Right renal cortex interstitium (tissue), 3 donors: ENCODE data around the gene ISG15. TPM values are rescaled to one million over a fixed set of nuclear protein-coding genes. Genes with fewer than 3 reads are reported as not detected.

ENCODE experiments used
- DNase-seq, 3 donors: peaks; one replicate each; pipeline ENCODE4 v3.0.0-alpha.2; 2013; ENCODE audit warnings: low read depth in 3 of 3, low spot score in 2 of 3
- polyA plus RNA-seq, 3 donors: library from polyadenylated mRNA; unstranded; fragments of 120-200 nt; gene quantifications; one replicate each; pipeline ENCODE4 v1.2.1, GENCODE V29; 2013; ENCODE audit not compliant: insufficient read length in 3 of 3

Gene ISG15
- 10 to 100 TPM in 2 of 3 donors, 1 to 10 TPM in 1; 9.4 to 15.0 (median 10.7) TPM for polyA plus RNA-seq

DNA sequence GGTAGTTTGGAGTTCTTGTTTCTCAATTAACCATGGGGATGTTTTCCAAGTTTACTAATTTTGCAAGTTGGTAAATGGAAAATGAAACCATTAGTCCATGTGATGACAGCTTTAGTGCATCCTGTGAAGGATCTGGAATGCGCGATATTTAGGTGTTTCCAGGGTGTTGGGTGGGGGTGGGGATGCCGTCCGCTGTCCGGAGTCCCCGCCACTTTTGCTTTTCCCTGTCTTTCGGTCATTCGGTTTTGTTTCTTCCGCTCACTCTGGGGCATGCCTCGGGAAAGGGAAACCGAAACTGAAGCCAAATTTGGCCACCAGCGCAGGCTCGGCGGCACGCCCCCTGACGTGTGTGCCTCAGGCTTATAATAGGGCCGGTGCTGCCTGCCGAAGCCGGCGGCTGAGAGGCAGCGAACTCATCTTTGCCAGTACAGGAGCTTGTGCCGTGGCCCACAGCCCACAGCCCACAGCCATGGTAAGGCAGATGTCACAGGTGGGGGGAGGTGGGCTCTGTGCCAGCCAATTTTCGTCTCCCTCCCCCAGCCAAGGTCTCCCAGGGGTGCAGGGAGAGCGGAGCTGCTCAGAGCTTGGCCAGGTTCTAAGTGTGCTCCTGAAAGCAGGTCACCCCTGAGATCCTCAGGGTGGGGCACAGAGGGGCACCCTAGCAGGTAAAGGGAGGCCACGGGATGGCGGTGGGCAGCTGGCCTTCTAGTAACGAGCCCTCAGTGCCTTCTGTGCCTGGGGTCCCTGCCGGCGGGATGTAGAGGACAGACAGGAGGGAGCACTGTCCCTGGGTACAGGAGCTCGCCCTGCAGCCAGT, at the start of gene ISG15:
Gene ISG15 (plus strand): TSS at position 393 of the 817 bp plus-strand sequence. CDS start 77 bp downstream, at position 470.
- DNase-seq: no peak

DNA sequence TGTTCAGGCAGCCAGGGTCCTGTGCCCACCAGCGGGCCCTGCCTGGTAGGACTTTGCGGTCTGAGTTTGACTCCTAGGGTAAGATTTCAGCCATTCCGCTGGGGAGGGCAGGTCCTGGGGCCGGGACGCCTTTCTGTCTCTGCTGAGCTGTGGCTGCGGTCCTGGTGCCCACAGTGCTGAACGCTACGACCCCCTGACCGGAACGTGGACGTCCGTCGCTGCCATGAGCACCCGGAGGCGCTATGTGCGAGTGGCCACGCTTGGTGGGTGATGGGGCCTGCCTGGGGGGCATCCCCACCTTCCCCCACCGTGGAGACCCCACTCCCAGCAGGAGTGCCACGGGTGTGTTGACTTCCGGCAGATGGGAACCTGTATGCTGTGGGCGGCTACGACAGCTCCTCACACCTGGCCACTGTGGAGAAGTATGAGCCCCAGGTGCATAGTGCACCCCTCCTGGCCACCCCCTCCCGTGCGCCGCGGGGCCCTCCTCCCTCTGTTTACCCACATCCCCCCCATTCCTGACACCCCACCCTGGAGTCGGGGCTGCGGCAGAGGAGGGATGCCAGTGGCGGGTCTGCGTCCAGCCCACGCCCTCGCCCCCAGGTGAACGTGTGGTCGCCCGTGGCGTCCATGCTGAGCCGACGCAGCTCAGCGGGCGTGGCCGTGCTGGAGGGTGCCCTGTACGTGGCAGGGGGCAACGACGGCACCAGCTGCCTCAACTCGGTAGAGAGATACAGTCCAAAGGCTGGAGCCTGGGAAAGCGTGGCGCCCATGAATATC, 49.4 kb upstream of the ISG15 start:
- DNase-seq: no peak

DNA sequence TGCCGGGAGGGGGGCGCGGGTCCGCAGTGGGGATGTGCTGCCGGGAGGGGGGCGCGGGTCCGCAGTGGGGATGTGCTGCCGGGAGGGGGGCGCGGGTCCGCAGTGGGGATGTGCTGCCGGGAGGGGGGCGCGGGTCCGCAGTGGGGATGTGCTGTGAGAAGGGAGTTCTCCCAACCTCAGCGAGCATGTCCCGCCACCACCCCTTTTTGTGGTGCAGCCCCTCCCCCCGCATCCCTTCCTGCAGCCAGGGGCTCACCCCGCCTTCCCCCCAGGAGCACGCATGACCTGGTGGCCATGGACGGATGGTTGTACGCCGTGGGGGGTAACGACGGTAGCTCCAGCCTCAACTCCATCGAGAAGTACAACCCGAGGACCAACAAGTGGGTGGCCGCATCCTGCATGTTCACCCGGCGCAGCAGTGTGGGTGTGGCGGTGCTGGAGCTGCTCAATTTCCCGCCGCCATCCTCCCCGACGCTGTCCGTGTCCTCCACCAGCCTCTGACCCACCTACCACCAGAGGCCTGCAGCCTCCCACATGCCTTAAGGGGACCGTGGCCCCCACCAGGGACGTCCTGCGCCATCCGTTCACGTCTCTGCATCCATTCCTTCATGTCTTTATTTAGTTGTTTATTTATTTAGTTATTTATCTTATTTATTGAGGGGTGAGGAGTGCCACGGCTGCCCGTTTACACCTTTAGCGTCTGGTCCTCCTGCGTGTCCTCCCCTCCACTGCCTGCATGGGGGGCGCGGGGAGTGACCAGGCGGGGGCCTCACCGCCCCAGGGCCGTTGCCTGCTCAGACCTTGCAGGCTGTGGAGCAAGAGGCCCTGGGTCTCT, 48.4 kb upstream of the ISG15 start:
- DNase-seq: no peak

DNA sequence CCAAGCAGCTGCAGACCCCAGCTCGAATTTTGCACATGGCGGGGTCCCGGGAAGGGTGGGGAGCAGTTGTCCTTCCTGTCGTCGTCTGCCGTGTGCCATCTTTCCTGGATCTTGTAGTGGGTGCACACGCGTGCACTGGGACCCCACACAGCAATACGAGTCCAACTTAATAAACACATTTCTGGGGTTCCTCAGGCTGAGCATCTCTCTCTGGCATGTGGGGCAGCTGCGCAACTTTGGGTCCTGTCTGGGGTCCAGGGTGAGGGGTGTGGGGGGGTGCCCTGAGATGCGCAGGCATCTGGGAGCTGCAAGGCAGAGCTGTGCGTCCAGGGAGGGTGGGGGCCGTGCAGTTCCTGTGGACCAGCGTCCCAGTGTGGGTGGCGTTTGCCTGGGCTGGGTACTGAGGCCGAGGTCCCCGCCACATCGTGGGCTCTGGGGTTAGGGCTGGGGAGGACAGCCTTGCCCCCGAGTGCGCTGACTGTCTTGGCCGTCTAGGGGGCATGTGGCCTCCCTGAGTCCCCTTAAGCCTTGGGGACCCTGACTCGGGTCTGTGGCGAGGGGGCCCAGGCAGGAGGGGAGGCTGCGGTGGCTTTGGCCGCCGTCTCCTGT, 47.7 kb upstream of the ISG15 start:
- no peak for DNase-seq

DNA sequence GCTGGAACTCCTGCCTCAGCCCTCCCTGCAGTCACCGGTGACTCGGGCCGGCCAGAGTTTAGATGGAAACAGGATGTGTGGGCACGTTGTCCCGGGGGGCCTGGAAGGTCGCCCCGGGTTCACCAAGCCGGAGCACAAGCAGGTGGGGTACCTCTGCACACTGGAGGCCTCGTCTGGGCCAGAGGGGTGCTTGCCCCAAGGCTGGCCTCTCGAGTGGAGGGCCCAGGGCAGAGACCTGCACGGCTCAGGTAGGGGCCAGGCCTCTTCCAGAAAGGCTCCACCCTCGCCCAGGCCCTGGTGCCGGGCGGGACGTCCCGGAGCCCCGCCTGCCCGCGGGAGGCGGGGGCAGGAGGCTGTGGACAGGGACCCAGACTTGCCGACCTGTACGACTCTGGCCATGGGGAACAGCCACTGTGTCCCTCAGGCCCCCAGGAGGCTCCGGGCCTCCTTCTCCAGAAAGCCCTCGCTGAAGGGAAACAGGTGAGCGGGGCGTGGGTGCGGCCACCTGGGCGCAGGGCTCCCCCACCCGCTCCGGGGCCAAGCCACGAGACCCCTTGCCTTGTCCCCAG, 47.1 kb upstream of the ISG15 start, which contains the start of gene PLEKHN1:
Gene PLEKHN1 (plus strand): TSS at position 348 of the 569 bp plus-strand sequence. CDS start 50 bp downstream, at position 398.
- no peak for DNase-seq

DNA sequence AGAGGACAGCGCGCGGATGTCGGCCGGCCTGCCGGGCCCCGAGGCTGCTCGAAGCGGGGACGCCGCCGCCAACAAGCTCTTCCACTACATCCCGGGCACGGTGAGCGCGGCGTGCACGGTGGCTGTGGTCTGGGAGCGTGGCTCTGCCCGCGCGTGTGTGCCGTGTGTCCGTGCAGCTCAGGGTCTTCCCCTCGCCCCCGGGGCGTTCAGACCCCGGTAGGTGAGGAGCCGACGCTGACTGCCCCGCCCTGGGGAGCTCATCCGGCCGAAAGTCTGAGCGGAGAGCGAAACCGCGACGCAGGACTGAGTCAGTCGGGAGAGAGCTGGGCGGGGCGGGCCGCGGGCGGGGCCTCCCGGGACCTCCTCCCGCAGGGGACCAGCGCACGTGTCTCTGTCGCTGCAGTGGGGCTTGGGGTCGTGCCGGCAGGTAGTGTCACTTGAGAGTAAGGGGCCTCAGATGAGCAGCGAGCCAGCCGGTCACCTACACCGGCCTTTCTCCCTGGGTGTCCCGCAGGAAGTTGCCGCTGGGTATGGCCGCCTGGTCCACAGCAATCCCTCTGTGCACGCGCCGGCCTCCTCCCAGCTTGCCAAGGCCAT, 46.5 kb upstream of the ISG15 start:
- DNase-seq: no peak

DNA sequence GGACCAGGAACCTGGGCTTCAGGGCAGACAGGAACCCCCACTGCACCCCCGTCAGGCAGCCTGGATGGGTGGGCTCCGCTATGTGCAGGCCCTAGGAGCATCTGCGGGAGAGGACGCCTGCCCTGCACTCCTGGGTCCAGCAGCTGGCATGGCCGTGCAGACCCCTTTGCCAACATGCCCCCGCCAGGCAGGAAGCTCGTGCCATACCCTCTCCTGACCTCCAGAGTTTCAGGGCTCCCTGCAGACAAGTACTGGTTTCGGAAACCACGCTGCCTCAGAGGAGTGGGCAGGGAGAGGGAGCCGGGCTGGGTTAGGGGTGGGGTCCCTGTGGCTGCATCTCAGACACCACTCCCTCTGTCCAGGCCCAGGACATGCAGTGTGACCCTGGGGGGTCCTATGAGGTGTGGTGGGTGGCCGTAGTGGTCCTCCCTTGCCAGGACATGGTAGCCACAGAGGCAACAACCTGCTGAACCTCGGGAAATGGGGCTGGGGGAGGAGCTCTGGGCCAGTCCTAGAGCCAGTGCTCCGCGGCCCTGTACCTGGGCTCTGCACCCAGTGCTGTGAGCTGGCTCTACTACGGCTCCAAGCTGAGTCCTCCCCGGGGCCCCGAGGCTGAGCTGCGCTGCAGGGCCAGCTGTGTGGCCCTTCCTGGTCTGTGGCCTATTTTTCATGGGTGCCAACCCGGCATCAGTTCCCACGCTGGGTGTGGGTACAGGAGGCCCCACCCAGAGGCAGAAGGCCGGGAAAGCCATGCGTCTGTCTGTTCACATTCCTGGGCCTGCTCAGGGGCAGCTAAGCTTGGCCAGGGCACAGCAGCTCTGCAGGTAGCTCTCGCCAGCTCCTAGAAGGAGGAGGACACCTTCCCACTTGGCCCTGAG, 45.6 kb upstream of the ISG15 start:
- no peak for DNase-seq

DNA sequence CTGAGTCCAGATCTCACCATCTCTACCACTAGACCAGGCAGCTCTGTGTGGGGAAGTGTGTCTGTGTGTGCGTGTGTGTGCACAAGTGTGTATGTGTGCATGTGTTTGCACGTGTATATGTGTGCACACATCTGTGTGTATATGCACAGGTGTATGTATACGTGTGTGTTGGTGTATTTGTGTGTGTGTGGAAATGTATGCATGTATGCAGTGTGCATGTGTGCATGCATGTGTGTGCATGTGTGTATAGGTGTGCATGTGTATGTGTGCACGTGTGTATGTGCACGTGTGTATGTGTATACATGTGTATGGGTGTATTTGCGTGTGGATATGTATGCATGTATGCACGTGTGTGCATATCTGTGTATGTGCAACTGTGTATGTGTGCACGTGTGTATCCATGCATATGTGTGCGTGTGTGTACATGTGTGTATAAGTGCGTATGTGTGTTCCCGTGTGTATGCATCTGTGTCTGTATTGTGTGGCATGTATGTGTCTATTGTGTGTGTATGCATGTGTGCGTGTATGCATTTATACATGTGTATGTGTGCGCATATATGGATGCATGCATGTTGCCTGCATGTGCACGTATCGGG, 43.9 kb upstream of the ISG15 start:
- no peak for DNase-seq

DNA sequence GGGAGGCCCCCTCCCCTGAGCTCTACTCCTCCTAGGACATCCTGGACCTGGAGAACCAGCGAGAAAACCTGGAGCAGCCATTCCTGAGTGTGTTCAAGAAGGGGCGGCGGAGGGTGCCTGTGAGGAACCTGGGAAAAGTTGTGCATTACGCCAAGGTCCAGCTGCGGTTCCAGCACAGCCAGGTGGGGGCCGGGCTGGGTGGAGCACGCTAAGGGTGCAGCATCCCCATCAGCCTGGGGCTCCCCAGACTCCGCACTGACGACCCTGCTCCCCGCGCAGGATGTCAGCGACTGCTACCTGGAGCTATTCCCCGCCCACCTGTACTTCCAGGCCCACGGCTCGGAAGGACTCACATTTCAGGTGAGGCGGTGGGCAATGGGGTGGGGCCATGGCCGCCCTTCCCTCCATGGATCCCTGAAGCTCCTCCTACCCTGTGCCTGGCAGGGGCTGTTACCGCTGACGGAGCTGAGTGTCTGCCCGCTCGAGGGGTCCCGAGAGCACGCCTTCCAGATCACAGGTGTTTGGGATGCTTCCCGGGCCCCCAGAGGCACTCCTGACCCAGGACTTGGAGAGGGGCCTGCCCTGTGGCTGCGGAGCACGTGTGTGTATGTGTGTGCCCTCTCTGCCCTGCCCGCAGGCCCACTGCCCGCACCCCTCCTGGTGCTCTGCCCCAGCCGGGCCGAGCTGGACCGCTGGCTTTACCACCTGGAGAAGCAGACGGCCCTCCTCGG, 42.9 kb upstream of the ISG15 start:
- no peak for DNase-seq

DNA sequence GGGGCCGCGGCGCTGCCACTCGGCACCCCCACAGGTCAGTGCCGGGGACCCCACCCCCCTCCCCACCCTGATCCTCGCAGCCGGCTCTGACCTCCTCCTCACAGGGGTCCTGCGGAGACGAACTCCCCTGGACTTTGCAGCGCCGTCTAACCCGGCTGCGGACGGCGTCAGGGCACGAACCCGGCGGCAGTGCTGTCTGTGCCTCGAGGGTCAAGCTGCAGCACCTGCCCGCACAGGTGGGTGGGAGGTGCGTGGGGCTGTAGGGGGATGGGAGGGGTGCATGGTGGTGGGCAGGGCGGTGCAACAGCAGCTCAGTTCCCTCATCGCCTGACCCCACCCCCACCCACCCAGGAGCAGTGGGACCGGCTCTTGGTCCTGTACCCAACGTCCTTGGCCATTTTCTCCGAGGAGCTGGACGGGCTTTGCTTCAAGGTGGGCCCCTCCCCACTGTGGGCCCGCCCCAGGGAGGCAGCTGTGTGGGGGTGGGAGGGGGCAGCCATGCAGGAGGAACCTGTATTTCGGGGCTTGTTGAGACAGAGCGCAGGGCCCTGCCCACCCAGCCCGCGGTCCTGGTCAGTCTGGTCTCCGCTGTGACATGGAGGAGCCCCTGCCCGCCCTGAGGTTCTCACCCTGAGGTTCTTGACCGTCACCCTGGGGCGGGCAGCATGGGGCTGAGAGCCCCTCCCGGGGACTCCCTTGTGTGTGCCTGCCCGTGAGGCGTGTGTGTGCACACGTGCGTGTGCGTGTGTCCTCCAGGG, 42.1 kb upstream of the ISG15 start:
- DNase-seq: no peak

DNA sequence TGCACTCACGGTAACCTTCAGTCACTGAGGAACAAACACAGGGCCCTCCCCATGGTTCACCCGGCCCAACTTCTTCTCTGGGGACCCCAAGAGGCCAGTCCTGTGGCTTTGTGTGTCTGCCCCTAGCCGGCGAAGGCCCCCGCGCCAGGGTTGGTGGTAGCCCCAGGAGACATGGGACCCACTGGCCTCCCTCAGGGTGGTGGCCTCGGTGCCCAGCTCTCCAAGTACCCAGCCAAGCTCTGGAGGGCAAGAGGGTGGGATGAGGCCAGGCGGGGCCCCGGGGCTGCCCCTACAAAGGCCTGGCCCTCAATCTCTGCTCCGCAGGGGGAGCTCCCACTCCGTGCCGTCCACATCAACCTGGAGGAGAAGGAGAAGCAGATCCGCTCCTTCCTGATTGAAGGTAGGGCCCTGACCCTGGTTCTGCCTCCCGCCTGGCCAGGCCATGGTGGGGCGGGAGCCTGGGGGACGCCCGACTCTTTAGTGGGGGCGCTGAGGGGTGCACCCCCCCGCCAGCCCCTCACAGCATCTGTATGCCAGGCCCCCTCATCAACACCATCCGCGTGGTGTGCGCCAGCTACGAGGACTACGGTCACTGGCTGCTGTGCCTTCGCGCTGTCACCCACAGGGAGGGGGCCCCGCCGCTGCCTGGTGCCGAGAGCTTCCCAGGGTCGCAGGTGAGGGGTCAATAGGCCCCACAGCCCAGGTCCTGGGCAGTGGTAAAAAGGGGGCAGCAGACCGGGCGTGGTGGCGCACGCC, 41.4 kb upstream of the ISG15 start:
- DNase-seq: no peak

DNA sequence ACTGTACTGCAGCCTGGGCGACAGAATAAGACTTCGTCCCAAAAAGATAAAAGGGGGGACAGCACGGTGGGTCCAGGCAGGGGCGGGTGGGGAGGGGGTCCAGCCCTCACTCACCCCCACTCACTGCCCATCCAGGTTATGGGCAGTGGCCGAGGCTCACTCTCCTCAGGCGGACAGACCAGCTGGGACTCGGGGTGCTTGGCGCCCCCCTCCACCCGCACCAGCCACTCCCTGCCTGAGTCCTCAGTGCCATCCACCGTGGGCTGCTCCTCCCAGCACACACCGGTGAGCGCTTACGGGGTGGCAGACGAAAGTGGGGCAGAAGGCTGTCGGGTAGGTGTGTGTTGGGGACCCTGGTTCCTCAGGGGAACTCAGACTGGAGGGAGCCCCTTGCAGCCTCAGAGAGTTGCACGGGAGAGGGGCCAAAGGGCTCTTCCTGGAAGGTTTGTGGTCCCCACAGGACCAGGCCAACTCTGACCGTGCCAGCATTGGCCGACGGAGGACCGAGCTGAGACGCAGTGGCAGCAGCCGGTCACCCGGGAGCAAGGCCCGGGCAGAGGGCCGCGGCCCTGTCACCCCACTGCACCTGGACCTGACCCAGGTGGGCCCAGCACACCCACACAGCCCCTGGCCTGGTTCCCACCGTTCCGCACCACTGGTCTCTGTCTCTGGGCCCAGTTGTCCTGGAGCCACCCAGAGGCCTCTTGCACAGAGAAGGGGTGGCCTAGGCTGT, 40.4 kb upstream of the ISG15 start:
- no peak for DNase-seq

DNA sequence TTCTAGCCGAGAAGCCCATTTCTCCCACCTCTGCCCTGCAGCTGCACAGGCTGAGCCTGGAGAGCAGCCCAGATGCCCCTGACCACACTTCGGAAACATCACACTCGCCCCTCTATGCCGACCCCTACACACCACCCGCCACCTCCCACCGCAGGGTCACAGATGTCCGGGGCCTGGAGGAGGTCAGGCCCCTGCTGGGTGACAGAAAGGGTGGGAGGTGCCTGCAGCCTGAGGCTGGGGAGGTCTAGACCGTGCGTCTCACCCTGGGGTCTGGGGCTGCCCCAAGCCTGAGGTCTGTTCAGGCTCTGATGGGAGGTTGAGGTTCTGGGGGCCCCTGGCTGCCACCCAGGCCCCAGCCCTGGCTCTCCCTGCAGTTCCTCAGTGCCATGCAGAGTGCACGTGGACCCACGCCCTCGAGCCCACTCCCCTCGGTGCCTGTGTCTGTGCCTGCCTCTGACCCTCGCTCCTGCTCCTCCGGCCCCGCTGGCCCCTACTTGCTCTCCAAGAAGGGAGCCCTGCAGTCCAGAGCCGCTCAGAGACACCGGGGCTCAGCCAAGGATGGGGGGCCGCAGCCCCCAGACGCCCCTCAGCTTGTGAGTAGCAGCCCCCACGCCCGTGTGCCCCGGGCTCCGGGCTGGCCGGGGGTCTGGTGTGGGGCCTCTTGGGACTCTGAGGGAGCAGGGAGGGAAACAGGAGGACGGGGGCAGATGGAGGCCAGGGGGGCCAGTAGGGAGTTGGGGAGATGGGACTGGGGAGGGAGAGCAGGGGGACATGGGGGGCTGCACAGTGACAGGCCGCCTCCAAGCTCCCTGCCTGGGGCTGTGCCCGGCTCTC, 39.6 kb upstream of the ISG15 start:
- no peak for DNase-seq

DNA sequence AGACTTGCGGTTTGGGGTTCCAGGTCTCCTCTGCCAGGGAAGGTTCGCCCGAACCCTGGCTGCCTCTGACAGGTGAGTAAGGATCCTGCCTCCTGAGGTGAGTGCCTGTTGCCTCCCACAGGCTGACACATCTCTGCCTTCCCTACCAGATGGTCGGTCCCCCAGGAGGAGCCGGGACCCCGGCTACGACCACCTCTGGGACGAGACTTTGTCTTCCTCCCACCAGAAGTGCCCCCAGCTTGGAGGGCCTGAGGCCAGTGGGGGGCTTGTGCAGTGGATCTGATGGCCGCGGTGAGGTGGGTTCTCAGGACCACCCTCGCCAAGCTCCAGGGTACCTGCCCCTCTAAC, 39.0 kb upstream of the ISG15 start:
- DNase-seq: no peak
